Endothelial cell of umbilical vein (primary cell): ENCODE measurements around the gene RCAN3. TPM values are rescaled to one million over a fixed set of nuclear protein-coding genes. Genes with fewer than 3 reads are reported as not detected.
A peak's percentile ranks its signal among the peaks of the same experiment; 100 is the strongest.

Experiments
- BruUV-seq: library from RNA; stranded (reverse); fragments of 400-500 nt; replicated peaks from 2 replicates; lab custom pipeline; 2021; lab: Mats Ljungman, UMichigan
- CTCF ChIA-PET: fragments of 300-600, 350-600 bp; sonication (Branson Sonifier 250); formaldehyde crosslinking; loops from one replicate; lab custom pipeline; 2021; ENCODE audit warnings: antibody characterized with exemption, inconsistent platforms; lab: Charles Lee
- POLR2A ChIA-PET: fragments of 300-600, 350-600 bp; sonication (Branson Sonifier 250); formaldehyde crosslinking; loops from one replicate; lab custom pipeline; 2021; ENCODE audit warnings: antibody characterized with exemption, inconsistent platforms; lab: Charles Lee
- DNase-seq: peaks from one replicate; pipeline ENCODE4 v3.0.0-alpha.2; 2011; ENCODE audit warnings: low read depth, low spot score
- FAIRE-seq: peaks from 2 replicates; lab custom pipeline; 2011; peaks lifted over from hg19 to GRCh38; lab: Jason Lieb, UNC
- H2AFZ ChIP-seq: 2 replicates; pipeline ENCODE4 v1.6.0; 2012; ENCODE audit warnings: low read depth, low read length, control low read depth, inconsistent platforms
- H3K27ac ChIP-seq: 2 replicates; pipeline ENCODE4 v1.5.1; 2011; ENCODE audit warnings: low read depth, mild to moderate bottlenecking, control low read depth, low read length, moderate library complexity; ENCODE audit not compliant: insufficient read depth
- H3K27me3 ChIP-seq, 2 experiments: 2 replicates each; pipeline versions ENCODE4 v1.6.0 to v1.6.1; 2011; ENCODE audit warnings: low read length in 2 of 2, mixed read lengths in 1 of 2; ENCODE audit not compliant: control insufficient read depth in 2 of 2, insufficient read depth in 2 of 2
- H3K36me3 ChIP-seq, 2 experiments: 2 replicates in 1 of 2; 3 replicates in 1 of 2; pipeline ENCODE4 v1.5.1; 2011; ENCODE audit warnings: low read length in 2 of 2, mild to moderate bottlenecking in 1 of 2, moderate library complexity in 1 of 2; ENCODE audit not compliant: control insufficient read depth in 2 of 2, insufficient read depth in 2 of 2; ENCODE audit errors: extremely low read depth in 1 of 2
- H3K4me1 ChIP-seq: 3 replicates; pipeline ENCODE4 v1.5.1; 2011; ENCODE audit warnings: mild to moderate bottlenecking, low read length; ENCODE audit not compliant: control insufficient read depth, insufficient read depth; ENCODE audit errors: extremely low read depth
- H3K4me2 ChIP-seq: 2 replicates; pipeline ENCODE4 v1.6.1; 2011; ENCODE audit warnings: low read length, control low read depth, mixed read lengths; ENCODE audit not compliant: insufficient read depth
- H3K4me3 ChIP-seq, 3 experiments: fragments of 200-600 bp in 1 of 3; sonication (generic), shearing (Covaris generic) in 1 of 3; replicated peaks in 1 of 3; 2 replicates each; pipeline ENCODE4 v1.5.1; 2011 to 2016; ENCODE audit warnings: control low read depth in 3 of 3, low read length in 3 of 3, mild to moderate bottlenecking in 2 of 3, inconsistent platforms in 1 of 3, low read depth in 1 of 3, moderate library complexity in 1 of 3; ENCODE audit not compliant: insufficient read depth in 1 of 3
- H3K79me2 ChIP-seq: 2 replicates; pipeline ENCODE4 v1.6.0; 2012; ENCODE audit warnings: low read length, inconsistent platforms; ENCODE audit not compliant: control insufficient read depth, insufficient read depth
- H3K9ac ChIP-seq: replicated peaks from 2 replicates; pipeline ENCODE3; 2011; ENCODE audit warnings: low read length, control low read depth; ENCODE audit not compliant: insufficient read depth; ENCODE audit errors: extremely low read depth
- H3K9me1 ChIP-seq: replicated peaks from 3 replicates; pipeline ENCODE4 v1.6.0; 2011; ENCODE audit warnings: mild to moderate bottlenecking, low read length; ENCODE audit not compliant: control insufficient read depth, insufficient read depth; ENCODE audit errors: extremely low read depth
- H3K9me3 ChIP-seq: replicated peaks from 2 replicates; pipeline ENCODE4 v1.5.1; 2012; ENCODE audit warnings: low read length, inconsistent platforms; ENCODE audit not compliant: control insufficient read depth, insufficient read depth
- H4K20me1 ChIP-seq: replicated peaks from 2 replicates; pipeline ENCODE3; 2011; ENCODE audit warnings: mild to moderate bottlenecking, low read length; ENCODE audit not compliant: control insufficient read depth, insufficient read depth; ENCODE audit errors: extremely low read depth
- CTCF ChIP-seq, 2 donors: IDR thresholded peaks; 1 replicate in 1 of 2; 2 replicates in 1 of 2; pipeline ENCODE4 v1.5.1; 2011; ENCODE audit warnings: low read length in 2 of 2, mild to moderate bottlenecking in 2 of 2, moderate library complexity in 2 of 2, control low read depth in 1 of 2, inconsistent platforms in 1 of 2, low read depth in 1 of 2; ENCODE audit not compliant: insufficient read depth in 1 of 2; ENCODE audit errors: extremely low read depth in 1 of 2
- EZH2 ChIP-seq: IDR thresholded peaks from 2 replicates; pipeline ENCODE4 v1.6.1; 2012; ENCODE audit warnings: borderline replicate concordance, low read depth, mild to moderate bottlenecking, moderate library complexity, low read length, inconsistent platforms; ENCODE audit not compliant: severe bottlenecking
- FOS ChIP-seq: IDR thresholded peaks from 2 replicates; pipeline ENCODE4 v1.6.1; 2011; ENCODE audit warnings: mild to moderate bottlenecking, low read length, moderate library complexity, borderline replicate concordance; ENCODE audit not compliant: insufficient read depth
- GATA2 ChIP-seq: IDR thresholded peaks from 2 replicates; pipeline ENCODE4 v1.7.0; 2011; ENCODE audit warnings: low read depth, mild to moderate bottlenecking, moderate library complexity, mixed read lengths, low read length; ENCODE audit not compliant: insufficient read length, insufficient read depth
- JUN ChIP-seq: IDR thresholded peaks from 2 replicates; pipeline ENCODE4 v1.6.1; 2011; ENCODE audit warnings: borderline replicate concordance, low read depth; ENCODE audit not compliant: insufficient read length, insufficient read depth
- MAX ChIP-seq: IDR thresholded peaks from 2 replicates; pipeline ENCODE4 v1.6.1; 2011; ENCODE audit not compliant: insufficient read depth, insufficient read length
- MYC ChIP-seq: IDR thresholded peaks from one replicate; pipeline ENCODE4 v1.6.1; 2011; ENCODE audit warnings: mild to moderate bottlenecking, low read depth, low read length
- POLR2A ChIP-seq: IDR thresholded peaks from 2 replicates; pipeline ENCODE4 v1.6.1; 2012; ENCODE audit warnings: low read depth, mild to moderate bottlenecking, control low read depth, low read length
- POLR2AphosphoS5 ChIP-seq: IDR thresholded peaks from 2 replicates; pipeline ENCODE4 v1.6.1; 2012; ENCODE audit warnings: low read depth, mild to moderate bottlenecking, control low read depth, low read length, moderate library complexity; ENCODE audit not compliant: insufficient read depth
- dilution Hi-C: fragments of 300-500 bp; cut with MboI; formaldehyde crosslinking; loops from one replicate; pipeline ENCODE4 v1.15.0; 2019; ENCODE audit warnings: low sequenced_read_pairs; ENCODE audit not compliant: extremely low pct_ligation_motif_present
- intact Hi-C: fragments of 100-400 bp; cut with micrococcal nuclease; formaldehyde crosslinking; loops from one replicate; pipeline ENCODE4 v1.10.0; 2022
- polyA plus RNA-seq, 4 experiments: library from polyadenylated mRNA; depleted of rRNA in 3 of 4; stranded (reverse) in 3 of 4; unstranded in 1 of 4; fragments of >200 nt; gene quantifications; 2 replicates each; pipeline versions ENCODE4 v1.2.1 to v1.2.3, GENCODE V29; 2011 to 2012; ENCODE audit warnings: missing spikeins in 1 of 4
- total RNA-seq: library from RNA; stranded (reverse); gene quantifications from 2 replicates; pipeline ENCODE4 v1.2.3, GENCODE V29; 2021

RCAN3 gene
- total and polyA plus RNA-seq, 2 donors (not counting 3 experiments of a cell fraction or from before 2014, with no cell fraction given): 0.99 to 5.1 TPM

- DNase-seq: no peak
- dilution Hi-C loops (no loop called here), intact Hi-C loops (loop anchor here (5.0 kb wide), 1 partner anchor 87 kb away; the partner anchor contains the start of gene NIPAL3)
- Histone ChIP-seq H3K36me3 (no peaks in the 10 kb centered on the region), H2AFZ (no peak overlapping the region), H3K9me3 (no peaks in the 10 kb centered on the region), H3K9ac (no peak overlapping the region), H3K27me3 (peaks cover 4 to 14% of the 10 kb centered on the region in 2 experiments), H3K27ac (no peak overlapping the region), H3K79me2 (no peaks in the 10 kb centered on the region), H3K4me2 (peak overlapping the region; percentile 76), H3K4me3 (no peak overlapping the region), H3K4me1 (peaks cover 5% of the 10 kb centered on the region), H3K9me1 (no peaks in the 10 kb centered on the region), H4K20me1 (no peaks in the 10 kb centered on the region)
- BruUV-seq: no TSS peak
- POLR2A ChIA-PET: no interaction called here
- FAIRE-seq: no peak
- TF ChIP-seq POLR2AphosphoS5: no peak
- TF ChIP-seq MAX: no peak
- no peak for TF ChIP-seq JUN
- no peak for TF ChIP-seq EZH2
- TF ChIP-seq POLR2A: no peak
- TF ChIP-seq CTCF (IDR thresholded peaks at IDR 0.05; ENCODE audit: extremely low read depth in 1 of 2, insufficient read depth in 1 of 2, low read depth in 1 of 2, low read length in 2 of 2): no peak
- no peak for TF ChIP-seq GATA2
- no peak for TF ChIP-seq MYC
- TF ChIP-seq FOS: no peak
- CTCF ChIA-PET: no interaction called here
Observed at GRCh38 chr1:24503870-24504523, 1.4 kb downstream of the RCAN3 start.
